GM18502 (cell line): ENCODE data around the gene GPC6.
"Not testable (repeated sequence)": the region's sequence is repeated elsewhere in the genome, so short reads cannot be mapped to it uniquely, and the experiment has no call there.

Experiments used
- ATAC-seq: cut with Tn5 transposase; IDR thresholded peaks from one replicate; pipeline ENCODE4 v1.9.1; 2021; ENCODE audit warnings: mild to moderate bottlenecking; ENCODE audit not compliant: unreplicated experiment, poor library complexity

Gene GPC6

DNA sequence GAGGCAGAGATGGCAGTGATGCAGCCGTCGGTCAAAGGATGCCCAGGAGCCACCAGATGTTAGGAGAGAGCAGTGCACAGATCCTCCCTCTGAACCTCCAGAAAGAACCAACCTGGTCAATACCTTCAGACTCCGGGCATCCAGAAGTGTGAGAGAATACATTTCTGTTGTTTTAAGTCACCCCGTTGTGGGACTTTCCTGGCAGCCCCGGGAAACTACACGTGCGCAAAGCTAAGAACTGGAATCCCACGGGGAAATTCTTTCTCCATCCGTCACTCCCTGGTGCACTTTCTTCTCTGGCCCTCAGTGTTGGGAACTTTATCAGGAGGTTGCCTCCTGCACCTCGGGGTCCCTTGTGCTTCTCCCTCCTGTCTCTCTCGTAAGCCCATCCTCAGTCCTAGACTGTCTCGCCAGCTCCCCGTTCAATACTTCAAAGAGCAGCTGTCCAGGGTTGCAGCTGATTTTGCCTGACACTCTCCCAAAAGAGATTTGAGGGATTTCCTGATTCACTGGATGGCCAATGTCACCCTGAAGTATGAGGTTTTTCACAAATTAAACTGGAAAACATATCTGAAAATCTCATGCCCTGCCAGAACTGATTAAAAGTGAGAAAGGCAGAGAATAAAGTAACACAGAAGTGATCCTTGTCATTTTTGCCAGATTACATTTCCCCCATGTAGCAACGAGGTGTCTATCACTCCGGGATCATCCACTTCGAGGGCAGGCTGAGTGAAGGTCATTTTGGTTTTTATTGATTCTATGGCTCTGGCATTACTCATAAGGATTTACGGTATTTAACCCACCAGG, 1116.0 kb downstream of the GPC6 start:
- no peak for ATAC-seq

DNA sequence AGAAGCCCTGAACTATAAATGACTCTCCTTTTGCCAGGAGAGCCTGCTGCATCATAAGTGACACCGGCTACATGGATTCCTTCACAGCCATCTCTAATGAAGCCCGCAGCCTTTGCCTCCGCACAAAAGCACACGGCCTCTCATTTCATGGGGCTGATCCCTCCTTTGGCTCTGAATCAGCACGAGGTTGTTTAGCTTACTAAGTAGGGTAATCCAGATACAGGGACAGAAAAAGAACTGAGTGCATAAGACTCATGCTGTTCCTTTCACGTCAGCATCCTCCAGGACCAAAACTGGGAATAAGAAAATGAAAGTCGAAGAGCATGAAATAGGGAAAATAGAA, 1116.6 kb downstream of the GPC6 start:
- no peak for ATAC-seq

DNA sequence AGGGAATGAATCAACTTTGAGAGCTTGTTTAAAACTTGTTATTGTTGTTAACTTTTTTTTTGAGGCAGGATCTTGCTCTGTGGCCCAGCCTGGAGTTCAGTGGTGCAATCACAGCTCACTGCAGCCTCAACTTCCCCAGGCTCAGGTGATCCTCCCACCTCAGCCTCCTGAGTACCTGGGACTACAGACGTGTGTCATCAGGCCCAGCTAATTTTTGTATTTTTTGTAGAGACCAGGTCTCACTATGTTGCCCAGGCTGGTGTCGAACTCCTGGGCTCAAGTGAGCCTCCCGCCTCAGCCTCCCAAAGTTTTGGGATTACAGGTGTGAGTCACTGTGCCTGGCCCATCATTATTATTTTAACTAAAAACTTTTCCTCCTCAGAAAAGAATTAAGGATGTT, 1117.1 kb downstream of the GPC6 start:
- ATAC-seq, result not testable (repeated sequence)

DNA sequence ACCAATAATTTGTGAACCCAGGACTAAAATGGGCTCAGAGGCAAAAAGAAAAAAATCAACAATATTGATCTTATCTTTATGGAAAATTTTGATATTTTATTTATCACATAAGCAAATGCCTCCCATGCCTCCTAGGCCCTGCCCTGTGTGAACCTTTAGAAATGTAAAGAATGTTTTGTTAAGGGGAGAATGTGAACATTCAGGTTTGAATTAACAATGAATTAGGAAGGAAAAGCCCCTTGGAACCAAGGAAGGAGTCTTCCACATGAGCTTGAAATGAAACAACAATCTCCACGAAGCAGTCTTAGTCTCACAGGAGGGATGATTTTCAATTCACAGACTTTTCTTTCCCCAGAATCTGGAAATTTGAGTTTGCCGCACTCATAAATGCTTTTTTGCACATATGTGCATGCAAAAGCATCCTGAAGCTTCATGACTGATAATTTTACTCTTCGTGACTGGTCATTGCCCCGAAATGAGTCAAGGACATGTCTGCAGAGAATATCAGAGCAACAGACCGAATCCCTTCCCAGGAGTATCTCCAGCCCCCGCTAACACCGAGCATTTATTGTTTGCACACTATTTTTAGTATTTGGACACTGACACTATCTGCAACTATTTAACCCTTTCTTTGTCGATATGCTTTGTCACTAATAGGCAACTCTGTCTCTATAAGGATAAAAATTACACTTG, 1117.7 kb downstream of the GPC6 start:
- no peak for ATAC-seq

DNA sequence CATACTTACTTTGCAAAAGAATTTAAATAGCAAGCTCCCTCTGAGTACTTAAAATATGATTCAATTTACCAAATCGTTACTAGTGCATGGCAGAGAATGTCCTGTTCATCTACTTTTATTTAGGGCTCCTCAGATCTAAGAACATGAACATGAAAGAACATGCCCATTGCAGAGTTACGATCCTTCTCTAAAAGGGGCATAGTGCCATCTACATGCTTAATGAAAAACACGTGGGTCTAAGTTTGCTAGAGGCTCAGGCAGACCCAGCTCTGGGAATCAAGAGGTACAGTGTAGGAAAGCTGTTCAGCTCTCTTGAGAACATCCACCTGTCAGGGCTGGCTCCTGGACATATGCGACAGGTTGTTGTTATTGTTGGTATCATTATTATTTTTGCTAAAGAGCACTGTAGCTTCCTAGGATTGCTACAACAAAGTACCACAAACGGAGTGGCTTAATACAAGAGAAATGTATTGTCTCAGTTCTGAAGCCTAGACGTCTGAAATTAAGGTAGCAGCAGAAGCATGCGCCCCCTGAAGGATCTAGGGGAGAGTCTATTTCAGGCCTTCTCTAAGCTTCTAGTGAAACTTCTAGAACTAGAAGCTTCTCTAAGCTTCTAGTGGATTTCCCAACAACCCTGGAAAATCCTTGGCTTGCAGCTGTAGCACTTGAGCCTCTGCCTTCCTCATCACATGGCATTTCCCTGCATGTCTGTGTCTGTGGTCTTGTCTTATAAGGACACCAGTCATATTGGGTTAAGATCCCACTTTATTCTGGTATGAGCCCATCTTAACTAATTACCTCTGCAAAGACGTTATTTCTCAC, 1119.0 kb downstream of the GPC6 start:
- no peak for ATAC-seq

DNA sequence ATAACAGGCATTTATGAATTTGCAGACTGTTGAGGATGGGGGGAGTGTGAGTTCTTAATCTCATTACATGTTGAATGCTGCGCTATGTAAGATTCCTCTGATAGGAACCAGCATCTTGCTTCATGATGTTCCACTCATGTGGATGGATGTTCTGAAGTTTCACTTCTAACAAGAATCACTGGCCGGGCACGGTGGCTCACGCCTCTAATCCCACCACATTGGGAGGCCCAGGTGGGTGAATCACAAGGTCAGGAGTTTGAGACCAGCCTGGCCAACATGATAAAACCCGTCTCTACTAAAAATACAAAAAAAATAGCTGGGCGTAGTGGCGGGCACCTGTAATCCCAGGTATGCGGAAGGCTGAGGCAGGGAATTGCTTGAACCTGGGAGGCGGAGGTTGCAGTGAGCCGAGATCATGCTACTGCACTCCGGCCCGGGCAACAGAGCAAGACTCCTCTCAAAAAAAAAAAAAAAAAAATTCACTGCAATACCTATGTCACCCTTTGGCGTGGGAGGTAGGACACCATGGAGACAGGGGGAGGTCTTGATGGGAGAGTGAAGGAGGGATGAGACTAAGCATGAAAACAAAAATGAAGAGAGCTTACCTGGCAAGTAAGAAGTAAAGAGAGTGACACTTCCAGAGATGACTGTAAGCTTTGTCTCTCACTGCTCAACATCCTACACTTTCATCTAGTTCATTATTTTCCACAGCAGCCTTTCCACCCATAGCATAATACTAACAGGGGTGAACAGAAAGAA, 1119.8 kb downstream of the GPC6 start:
- ATAC-seq, result no peak

DNA sequence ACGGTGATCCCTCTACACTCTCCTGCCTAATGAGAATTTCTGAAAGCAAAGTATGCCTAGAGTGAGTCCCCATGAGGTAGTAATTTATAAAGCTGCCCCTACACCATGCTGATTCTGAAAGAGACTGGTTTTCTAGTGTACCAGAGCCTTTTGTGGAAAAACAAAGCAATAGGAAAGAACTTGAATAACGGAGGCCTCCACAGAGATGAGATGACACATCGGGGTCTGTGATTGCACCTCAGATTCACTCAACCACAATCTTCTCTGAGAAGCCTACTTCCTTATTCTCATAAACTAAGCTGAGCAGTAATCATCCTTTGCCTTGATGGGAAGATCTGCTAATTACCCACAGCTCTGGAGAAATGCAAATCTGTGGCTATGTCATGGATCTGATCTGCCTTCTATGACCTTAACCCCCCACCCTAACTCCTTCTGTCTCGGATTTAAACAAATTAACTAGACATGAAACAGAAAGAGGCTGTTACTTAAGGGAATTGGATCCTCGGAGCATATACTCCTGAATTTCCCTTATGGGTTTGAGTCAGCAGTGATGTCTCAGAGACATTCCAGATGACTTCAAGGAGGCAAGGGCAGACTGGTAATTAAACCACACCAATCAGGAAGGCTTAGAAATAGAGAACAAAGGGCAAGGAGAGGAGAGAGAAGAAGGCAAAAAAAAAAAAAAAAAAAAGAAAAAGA, 1124.8 kb downstream of the GPC6 start:
- peak; percentile 69 for ATAC-seq

DNA sequence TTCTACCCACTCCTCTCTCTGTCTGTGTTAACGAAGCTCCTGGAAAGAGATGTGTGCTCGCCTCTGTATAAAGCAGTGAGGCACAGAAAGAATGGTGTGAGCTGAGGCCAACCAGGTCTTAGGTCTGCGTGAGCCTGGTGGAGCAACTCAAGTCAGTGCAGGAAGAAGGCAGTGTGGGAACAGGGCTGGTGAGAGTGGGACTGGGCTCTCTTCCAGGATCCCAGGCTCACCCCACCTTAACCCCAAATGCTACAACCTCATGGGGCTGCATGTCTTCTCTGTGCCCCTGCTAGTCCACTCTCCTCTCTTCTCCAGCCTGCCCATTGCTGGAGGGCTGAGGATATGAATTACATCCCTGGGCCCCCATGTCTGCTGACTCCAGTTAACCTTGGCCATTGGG, 1125.5 kb downstream of the GPC6 start:
- ATAC-seq, result no peak

DNA sequence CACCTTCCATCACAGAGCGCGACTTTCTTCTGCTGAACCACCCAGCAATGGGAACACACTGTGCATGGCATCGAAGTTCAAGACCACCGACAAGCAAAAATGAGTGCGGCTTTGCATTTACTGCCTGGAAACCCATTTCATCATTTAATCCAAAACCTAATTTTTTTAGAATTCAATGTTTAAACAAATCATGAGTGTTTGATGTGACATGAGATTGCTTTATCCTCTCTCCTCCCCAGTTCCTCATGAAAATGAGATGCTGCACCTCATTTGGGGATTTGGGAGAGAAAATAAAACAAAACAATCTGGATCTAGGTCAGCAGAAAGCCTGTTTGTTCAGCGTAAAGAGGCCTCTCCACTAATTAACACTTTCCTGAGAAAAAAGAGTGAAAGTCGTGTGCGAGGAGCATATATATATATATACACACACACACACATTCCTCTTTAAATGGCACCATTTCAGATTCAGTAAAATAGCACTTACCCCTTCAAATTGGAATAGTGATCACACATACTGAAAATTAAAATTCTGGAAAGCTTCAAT, 1126.6 kb downstream of the GPC6 start:
- no peak for ATAC-seq

DNA sequence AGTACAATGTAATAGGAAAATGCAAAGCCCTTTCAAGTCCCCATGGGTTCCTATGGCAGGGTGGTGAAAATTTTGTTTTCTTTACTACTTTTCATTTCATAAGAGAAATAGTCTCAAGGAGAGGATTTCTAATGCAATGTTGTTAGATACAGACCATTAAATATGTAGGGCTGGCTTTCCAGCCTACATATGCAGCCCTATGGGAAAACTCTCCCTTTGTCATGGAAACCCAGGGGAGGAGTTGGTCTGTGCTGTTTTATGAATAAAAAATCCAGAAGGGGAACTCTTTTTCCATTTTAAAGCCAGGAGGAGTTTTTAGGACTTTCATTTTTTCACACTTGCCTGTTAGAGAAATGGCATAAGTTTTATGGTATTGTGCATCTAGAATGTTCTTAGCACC, 1133.3 kb downstream of the GPC6 start:
- no peak for ATAC-seq

DNA sequence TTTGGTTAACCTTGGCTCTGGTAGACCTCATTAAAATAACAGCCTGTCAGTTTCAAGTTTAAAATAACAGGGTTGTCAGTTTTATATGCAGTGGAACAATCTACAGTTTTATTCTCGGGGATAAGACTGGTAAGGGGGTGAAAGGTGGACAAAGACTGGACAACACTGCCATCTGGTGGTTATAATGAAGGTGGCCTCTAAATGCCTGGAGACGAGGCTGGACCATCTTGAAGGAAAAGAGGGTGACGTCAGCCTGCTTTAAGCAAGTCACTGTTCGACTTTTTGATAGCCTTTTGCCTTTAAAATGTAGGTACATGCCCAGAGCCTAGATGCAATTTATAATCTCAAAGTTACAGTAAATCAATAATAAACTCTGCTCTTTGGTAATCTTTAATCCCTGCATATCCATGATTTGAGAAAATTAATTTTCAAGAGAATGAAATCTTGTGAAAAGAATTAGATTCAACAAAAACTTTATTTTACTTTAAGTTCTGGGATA, 1135.9 kb downstream of the GPC6 start:
- peak; percentile 99 for ATAC-seq

DNA sequence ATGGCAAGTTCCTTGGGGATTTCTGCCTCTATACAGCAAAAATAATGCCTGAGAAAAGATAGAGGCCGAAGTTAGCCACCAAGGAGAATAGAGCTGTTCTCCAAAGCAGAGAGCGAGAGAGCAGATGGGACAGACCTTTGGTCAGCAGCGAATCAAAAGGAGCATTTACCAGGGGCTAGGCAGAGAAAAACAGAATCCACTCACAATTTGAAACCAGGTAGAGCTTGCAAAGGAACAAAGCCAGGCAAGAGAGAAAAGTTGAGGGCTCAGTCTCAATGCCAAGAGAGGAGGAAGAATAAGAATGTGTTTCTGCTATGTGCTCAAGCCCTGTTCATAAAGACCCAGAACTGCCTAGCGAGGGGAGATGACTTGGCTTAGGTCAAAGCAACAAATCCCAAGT, 1140.1 kb downstream of the GPC6 start:
- no peak for ATAC-seq

DNA sequence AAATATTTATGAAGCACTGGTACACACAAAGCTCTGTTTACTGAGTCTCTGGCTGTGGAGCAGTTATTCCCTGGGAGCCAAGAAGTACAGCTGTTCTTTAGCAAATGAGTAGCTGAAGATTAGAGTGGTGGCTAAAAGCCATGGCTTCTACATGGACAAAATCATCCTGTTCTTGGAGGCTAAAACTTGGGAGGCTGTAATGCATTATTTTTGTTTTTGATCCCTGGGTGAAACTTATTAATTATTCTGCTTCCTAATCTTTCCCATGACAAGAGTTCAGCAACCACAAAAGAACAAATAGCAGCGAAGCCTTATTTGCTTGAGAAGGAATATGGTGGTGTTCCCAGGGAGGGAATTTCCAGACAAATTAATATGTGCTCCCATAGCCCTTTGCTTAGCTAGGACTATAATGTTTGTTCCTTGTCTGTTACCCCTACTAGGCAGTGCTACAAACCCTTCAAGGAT, 1143.4 kb downstream of the GPC6 start:
- ATAC-seq, result no peak

DNA sequence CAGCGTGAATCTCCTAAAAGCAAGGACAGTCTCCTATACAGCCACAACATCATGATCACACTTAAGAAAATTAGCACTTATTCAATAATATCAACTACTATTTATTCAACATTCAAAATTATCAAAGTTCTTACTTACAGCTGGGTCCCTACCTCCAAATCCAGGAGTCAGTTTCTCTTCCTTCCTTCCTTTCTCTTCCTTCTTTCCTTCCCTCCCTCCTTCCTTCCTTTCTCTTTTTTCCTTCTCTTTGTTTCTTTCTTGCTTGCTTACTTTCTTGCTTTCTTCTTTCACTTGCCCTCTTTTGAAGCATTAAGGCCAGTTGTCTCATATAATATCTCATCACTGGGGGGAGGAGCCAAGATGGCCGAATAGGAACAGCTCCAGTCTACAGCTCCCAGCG, 1145.2 kb downstream of the GPC6 start:
- ATAC-seq, result no peak

DNA sequence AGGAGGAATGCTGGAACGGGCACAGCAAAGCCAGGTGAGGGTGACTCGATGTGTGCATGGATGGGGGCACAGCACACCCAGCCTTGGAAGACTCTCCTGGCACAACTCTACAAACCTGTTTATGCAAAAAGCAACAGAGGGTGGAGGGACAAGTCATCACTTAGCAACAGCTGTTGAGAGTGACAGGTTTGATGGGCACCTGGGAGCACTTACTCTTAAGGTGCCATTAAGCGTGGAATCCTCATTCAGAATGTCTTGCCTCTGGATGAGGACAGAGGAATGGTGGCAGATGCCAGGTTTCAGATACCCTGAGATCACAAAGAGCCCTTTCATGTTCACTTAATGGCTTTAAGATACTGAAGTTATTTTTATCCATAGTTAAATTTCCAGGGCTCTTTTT, 1155.9 kb downstream of the GPC6 start:
- ATAC-seq, result no peak

DNA sequence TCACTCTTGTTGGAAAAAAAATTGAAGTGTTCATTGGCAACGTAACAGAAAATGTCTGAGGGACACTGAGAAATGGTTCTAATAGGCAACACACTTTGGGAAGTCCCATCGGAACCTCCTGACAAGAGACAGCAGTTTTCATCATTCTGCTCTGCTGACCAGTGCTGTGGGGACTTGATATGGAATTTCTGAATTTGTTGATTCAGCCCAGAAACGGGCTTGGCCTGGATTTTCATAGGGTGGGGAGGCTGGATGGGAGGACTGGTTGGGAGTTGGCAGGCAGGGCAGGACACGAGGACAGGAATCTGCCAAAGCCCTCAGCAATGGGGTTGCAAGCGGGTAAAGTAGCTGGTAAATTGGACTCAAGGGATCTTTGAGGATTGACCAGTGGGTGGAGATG, 1156.4 kb downstream of the GPC6 start:
- ATAC-seq, result no peak

DNA sequence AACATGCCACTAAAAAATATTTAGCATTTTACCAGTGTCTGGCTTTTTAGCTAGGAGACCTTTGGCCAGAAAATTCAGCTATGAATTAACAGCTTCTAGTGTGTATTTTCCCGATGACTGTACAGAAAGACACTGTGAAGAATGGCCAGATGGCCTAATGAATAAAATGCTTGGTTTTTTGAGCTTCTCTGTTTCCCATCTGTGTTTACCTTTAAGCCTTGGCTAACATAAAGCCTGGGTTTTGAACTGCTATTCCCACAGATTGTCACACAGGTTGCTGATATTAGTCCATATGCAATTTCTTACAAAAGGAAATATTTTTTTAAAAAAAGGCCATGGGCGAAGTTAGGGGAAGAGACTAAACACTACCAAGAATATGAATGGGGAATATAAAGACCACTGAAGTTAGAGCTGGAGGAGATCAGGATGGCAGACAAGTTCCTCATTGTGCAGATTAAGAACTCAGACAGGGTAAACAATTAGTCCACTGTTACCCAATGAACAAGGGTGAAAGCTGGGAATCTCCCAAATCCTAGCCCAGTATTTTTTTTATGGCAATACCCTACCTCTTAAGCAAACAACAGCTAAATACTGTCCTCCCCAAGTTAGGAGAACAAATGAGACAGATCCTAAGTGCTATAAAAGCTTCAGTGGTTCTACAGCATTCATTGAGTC, 1157.8 kb downstream of the GPC6 start:
- no peak for ATAC-seq

DNA sequence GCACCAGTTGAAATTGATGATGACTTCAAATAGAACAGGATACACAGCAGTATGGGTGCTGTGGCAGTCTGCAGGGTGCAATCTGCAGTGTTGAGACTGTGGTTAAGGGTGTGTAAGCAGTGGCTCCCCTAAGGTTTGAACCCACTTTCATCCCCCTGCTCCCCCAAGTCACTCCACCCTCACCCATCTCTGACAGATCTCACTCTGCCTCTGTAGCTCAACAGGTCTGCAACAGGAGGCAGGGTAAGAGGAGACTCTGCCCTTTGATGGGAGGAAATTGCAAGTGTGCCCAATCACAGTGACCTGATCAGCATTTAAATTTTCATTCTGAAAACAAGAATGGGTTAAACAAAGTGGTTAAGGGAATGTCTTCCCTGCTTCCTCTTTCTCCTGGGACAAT, 1160.4 kb downstream of the GPC6 start:
- no peak for ATAC-seq
